ENCODE data around the gene USP17L10. TPM values are rescaled to one million over a fixed set of nuclear protein-coding genes. Genes with fewer than 3 reads are reported as not detected.
"Not testable (repeated sequence)": the region's sequence is repeated elsewhere in the genome, so short reads cannot be mapped to it uniquely, and the experiment has no call there.

USP17L10 gene
- total and polyA plus RNA-seq, 5 donors: not detected

DNA sequence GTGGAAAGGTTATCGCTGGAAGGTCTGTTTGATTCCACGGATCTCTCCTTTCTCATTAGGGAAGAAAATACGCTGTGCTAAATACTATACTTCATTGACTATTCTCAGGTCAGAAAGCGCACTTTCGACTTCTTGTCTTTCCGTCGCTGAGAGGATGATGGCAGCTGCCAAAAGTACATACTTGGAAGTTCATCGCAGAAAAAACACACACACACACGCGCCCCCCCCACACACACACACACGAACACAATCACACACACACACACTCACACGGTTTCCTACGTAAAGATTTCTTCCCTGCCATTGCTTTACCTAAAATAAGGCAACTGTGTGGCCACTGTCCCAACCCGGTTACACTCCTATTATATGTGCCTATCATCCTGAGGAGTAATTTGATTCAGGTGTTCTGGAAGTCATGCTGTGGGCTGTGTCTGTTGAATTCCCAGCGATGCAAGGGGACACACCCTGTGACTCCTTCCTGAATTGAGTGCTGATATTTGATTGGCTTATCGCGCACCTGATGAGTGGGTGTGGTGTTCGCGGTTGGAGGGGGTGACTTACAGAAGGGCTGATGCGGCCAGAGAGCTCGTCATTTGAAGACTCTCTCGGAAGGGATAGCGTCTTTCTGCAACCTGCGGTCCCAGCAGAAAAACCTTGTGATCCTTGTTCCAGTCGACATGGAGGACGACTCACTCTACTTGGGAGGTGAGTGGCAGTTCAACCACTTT, 37.7 kb downstream of the USP17L10 start, which contains the start of gene USP17L18:
TSS of gene USP17L18 (plus strand) at position 678 of the 728 bp plus-strand sequence. CDS start at position 678, 0 bp downstream.
- H3K4me1 ChIP-seq (ENCODE audit: control insufficient read depth, insufficient read depth, low read length); H3K27me3 ChIP-seq (ENCODE audit: control insufficient read depth, insufficient read depth): not testable (repeated sequence)

GRCh38 chr4:9253078-9253477, 42.6 kb downstream of the USP17L10 start, which contains the start of gene USP17L19:
USP17L19 (plus strand) TSS chr4:9253378; CDS start chr4:9253378, 0 bp downstream.
- WGBS: no CpG with 5 or more reads among the region's 13 CpGs
- DNase-seq; H3K27ac ChIP-seq (ENCODE audit: low read length); intact Hi-C loops (cut with DNase I); ATAC-seq; H3K4me1 ChIP-seq (ENCODE audit: control insufficient read depth, insufficient read depth, low read length); H3K9me3 ChIP-seq (ENCODE audit: control insufficient read depth, low read length); H3K27me3 ChIP-seq (ENCODE audit: control insufficient read depth, insufficient read depth); H3K4me3 ChIP-seq (ENCODE audit: low read length): not testable (repeated sequence)

More for the DNA sequence above, 37.7 kb downstream of the USP17L10 start, which contains the start of gene USP17L18:
- H3K9me3 ChIP-seq (ENCODE audit: control insufficient read depth, low read length); H3K4me3 ChIP-seq (ENCODE audit: low read length); intact Hi-C loops (cut with DNase I); ATAC-seq; H3K27ac ChIP-seq (ENCODE audit: low read length): not testable (repeated sequence)
- peak in 2 of 3 donors; percentile 1 to 4 for DNase-seq
- WGBS: 89% methylated on average over 20 of the region's 26 CpGs

DNA sequence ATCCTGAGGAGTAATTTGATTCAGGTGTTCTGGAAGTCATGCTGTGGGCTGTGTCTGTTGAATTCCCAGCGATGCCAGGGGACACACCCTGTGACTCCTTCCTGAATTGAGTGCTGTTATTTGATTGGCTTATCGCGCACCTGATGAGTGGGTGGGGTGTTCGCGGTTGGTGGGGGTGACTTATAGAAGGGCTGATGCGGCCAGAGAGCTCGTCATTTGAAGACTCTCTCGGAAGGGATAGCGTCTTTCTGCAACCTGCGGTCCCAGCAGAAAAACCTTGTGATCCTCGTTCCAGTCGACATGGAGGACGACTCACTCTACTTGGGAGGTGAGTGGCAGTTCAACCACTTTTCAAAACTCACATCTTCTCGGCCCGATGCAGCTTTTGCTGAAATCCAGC, 47.4 kb downstream of the USP17L10 start, which contains the start of gene USP17L20:
TSS of gene USP17L20 (plus strand) at position 301 of the 400 bp plus-strand sequence. CDS start at position 301, 0 bp downstream.
- H3K4me1 ChIP-seq (ENCODE audit: control insufficient read depth, insufficient read depth, low read length); H3K27ac ChIP-seq (ENCODE audit: low read length); ATAC-seq; H3K27me3 ChIP-seq (ENCODE audit: control insufficient read depth, insufficient read depth); H3K4me3 ChIP-seq (ENCODE audit: low read length); H3K9me3 ChIP-seq (ENCODE audit: control insufficient read depth, low read length); intact Hi-C loops (cut with DNase I); DNase-seq: not testable (repeated sequence)
- no CpG with 5 or more reads among the region's 15 CpGs for WGBS

Other genes starting within 250 kb of the USP17L10 start
- gene FAM90A26, start 40.2 kb upstream of the USP17L10 start, total RNA-seq: not detected
- not detected for gene FAM90A26, start 40.2 kb upstream of the USP17L10 start, polyA plus RNA-seq
- gene USP17L11, start 4.7 kb downstream of the USP17L10 start, total RNA-seq: not detected
- not detected for gene USP17L11, start 4.7 kb downstream of the USP17L10 start, polyA plus RNA-seq
- not detected for gene USP17L12, start 9.5 kb downstream of the USP17L10 start, total RNA-seq
- not detected for gene USP17L12, start 9.5 kb downstream of the USP17L10 start, polyA plus RNA-seq
- gene USP17L13, start 14.2 kb downstream of the USP17L10 start, total RNA-seq: not detected
- not detected for gene USP17L13, start 14.2 kb downstream of the USP17L10 start, polyA plus RNA-seq
- gene USP17L15, start 23.7 kb downstream of the USP17L10 start, total RNA-seq: not detected
- not detected for gene USP17L15, start 23.7 kb downstream of the USP17L10 start, polyA plus RNA-seq
- gene USP17L17, start 33.2 kb downstream of the USP17L10 start, total RNA-seq: not detected
- not detected for gene USP17L17, start 33.2 kb downstream of the USP17L10 start, polyA plus RNA-seq
- gene USP17L18, start 38.0 kb downstream of the USP17L10 start, total RNA-seq: not detected
- gene USP17L18, start 38.0 kb downstream of the USP17L10 start, polyA plus RNA-seq: not detected
- gene USP17L19, start 42.7 kb downstream of the USP17L10 start, total RNA-seq: not detected
- gene USP17L19, start 42.7 kb downstream of the USP17L10 start, polyA plus RNA-seq: not detected
- gene USP17L20, start 47.5 kb downstream of the USP17L10 start, total RNA-seq: not detected
- gene USP17L20, start 47.5 kb downstream of the USP17L10 start, polyA plus RNA-seq: not detected
- gene USP17L21, start 52.2 kb downstream of the USP17L10 start, total RNA-seq: not detected
- not detected for gene USP17L21, start 52.2 kb downstream of the USP17L10 start, polyA plus RNA-seq
- not detected for gene USP17L22, start 57.0 kb downstream of the USP17L10 start, total RNA-seq
- not detected for gene USP17L22, start 57.0 kb downstream of the USP17L10 start, polyA plus RNA-seq
- not detected for gene USP17L24, start 114.5 kb downstream of the USP17L10 start, total RNA-seq
- not detected for gene USP17L24, start 114.5 kb downstream of the USP17L10 start, polyA plus RNA-seq
- gene USP17L25, start 119.3 kb downstream of the USP17L10 start, total RNA-seq: not detected
- gene USP17L25, start 119.3 kb downstream of the USP17L10 start, polyA plus RNA-seq: not detected
- gene USP17L26, start 124.0 kb downstream of the USP17L10 start, total RNA-seq: not detected
- gene USP17L26, start 124.0 kb downstream of the USP17L10 start, polyA plus RNA-seq: not detected
- not detected for gene USP17L5, start 128.7 kb downstream of the USP17L10 start, total RNA-seq
- gene USP17L5, start 128.7 kb downstream of the USP17L10 start, polyA plus RNA-seq: not detected
- not detected for gene USP17L27, start 133.5 kb downstream of the USP17L10 start, total RNA-seq
- not detected for gene USP17L27, start 133.5 kb downstream of the USP17L10 start, polyA plus RNA-seq
- not detected for gene USP17L28, start 138.2 kb downstream of the USP17L10 start, total RNA-seq
- not detected for gene USP17L28, start 138.2 kb downstream of the USP17L10 start, polyA plus RNA-seq
- gene USP17L29, start 143.0 kb downstream of the USP17L10 start, total RNA-seq: not detected
- not detected for gene USP17L29, start 143.0 kb downstream of the USP17L10 start, polyA plus RNA-seq
- not detected for gene USP17L30, start 152.5 kb downstream of the USP17L10 start, total RNA-seq
- not detected for gene USP17L30, start 152.5 kb downstream of the USP17L10 start, polyA plus RNA-seq
- gene DEFB131A, start 233.8 kb downstream of the USP17L10 start, total RNA-seq: not detected
- not detected for gene DEFB131A, start 233.8 kb downstream of the USP17L10 start, polyA plus RNA-seq